Naive thymus-derived CD4-positive, alpha-beta T cell (primary cell): ENCODE results near the gene GRHL3. TPM values are rescaled to one million over a fixed set of nuclear protein-coding genes. Genes with fewer than 3 reads are reported as not detected.

Experiments used
- ATAC-seq: fragments of 150-1000 bp; cut with Tn5 transposase; 2 replicates; pipeline ENCODE4 v1.10.0; 2021; ENCODE audit warnings: mild to moderate bottlenecking, moderate library complexity
- CTCF ChIA-PET: fragments of 350-600 bp; sonication (Branson Sonifier 250); formaldehyde crosslinking; loops from one replicate; lab custom pipeline; 2021; ENCODE audit warnings: antibody characterized with exemption; lab: Charles Lee
- POLR2A ChIA-PET: fragments of 350-600 bp; sonication (Branson Sonifier 250); formaldehyde crosslinking; loops from one replicate; lab custom pipeline; 2021; ENCODE audit warnings: antibody characterized with exemption, inconsistent platforms; lab: Charles Lee
- DNase-seq, 9 donors: peaks; one replicate each; pipeline versions ENCODE4 v3.0.0 to v3.0.0-alpha.2; 2020 to 2022; ENCODE audit warnings: mixed read lengths in 1 of 9
- H3K27ac ChIP-seq: one replicate; pipeline ENCODE4 v1.7.0; 2013; ENCODE audit warnings: mild to moderate bottlenecking, low read depth, low read length, moderate library complexity
- H3K27me3 ChIP-seq, 2 donors: one replicate each; pipeline ENCODE4 v1.7.0; 2013; ENCODE audit warnings: low read length in 2 of 2, mild to moderate bottlenecking in 2 of 2, moderate library complexity in 2 of 2; ENCODE audit not compliant: control insufficient read depth in 2 of 2, insufficient read depth in 2 of 2
- H3K36me3 ChIP-seq, 3 experiments: 1 replicate in 2 of 3; 2 replicates in 1 of 3; pipeline ENCODE4 v1.7.0; 2013; ENCODE audit warnings: low read length in 3 of 3, mild to moderate bottlenecking in 3 of 3, moderate library complexity in 1 of 3; ENCODE audit not compliant: insufficient read depth in 3 of 3, control insufficient read depth in 2 of 3
- H3K4me1 ChIP-seq, 2 donors: one replicate each; pipeline ENCODE4 v1.7.0; 2013; ENCODE audit warnings: low read length in 2 of 2, mild to moderate bottlenecking in 2 of 2, moderate library complexity in 1 of 2; ENCODE audit not compliant: control insufficient read depth in 2 of 2, insufficient read depth in 2 of 2
- H3K4me3 ChIP-seq: 2 replicates; pipeline ENCODE4 v1.7.0; 2013; ENCODE audit warnings: mild to moderate bottlenecking, low read length
- H3K9me3 ChIP-seq, 3 experiments: 1 replicate in 2 of 3; 2 replicates in 1 of 3; pipeline ENCODE4 v1.7.0; 2013; ENCODE audit warnings: low read length in 3 of 3; ENCODE audit not compliant: control insufficient read depth in 2 of 3
- H3K27ac Mint-ChIP-seq, 9 donors: one replicate each; pipeline ENCODE4 v1.8.0; 2020 to 2022; ENCODE audit warnings: mixed read lengths in 9 of 9, mild to moderate bottlenecking in 8 of 9, moderate library complexity in 5 of 9, inconsistent platforms in 2 of 9
- H3K27me3 Mint-ChIP-seq, 5 donors: one replicate each; pipeline ENCODE4 v1.8.0; 2021 to 2022; ENCODE audit warnings: mixed read lengths in 5 of 5, mild to moderate bottlenecking in 1 of 5
- H3K36me3 Mint-ChIP-seq, 5 donors: one replicate each; pipeline ENCODE4 v1.8.0; 2020 to 2022; ENCODE audit warnings: mixed read lengths in 5 of 5, mild to moderate bottlenecking in 3 of 5, inconsistent platforms in 1 of 5
- H3K4me1 Mint-ChIP-seq, 7 donors: one replicate each; pipeline ENCODE4 v1.8.0; 2020 to 2022; ENCODE audit warnings: mixed read lengths in 7 of 7, mild to moderate bottlenecking in 3 of 7, inconsistent platforms in 1 of 7
- H3K4me3 Mint-ChIP-seq, 10 donors: one replicate each; pipeline ENCODE4 v1.8.0; 2020 to 2022; ENCODE audit warnings: mild to moderate bottlenecking in 10 of 10, mixed read lengths in 10 of 10, moderate library complexity in 6 of 10, inconsistent platforms in 2 of 10
- H3K9me3 Mint-ChIP-seq, 11 donors: one replicate each; pipeline ENCODE4 v1.8.0; 2020 to 2022; ENCODE audit warnings: mixed read lengths in 11 of 11, mild to moderate bottlenecking in 4 of 11, inconsistent platforms in 1 of 11, moderate library complexity in 1 of 11
- intact Hi-C, 2 donors: fragments of 100-400 bp; cut with micrococcal nuclease; formaldehyde crosslinking; loops; one replicate each; pipeline ENCODE4 v1.15.1; 2023
- polyA plus RNA-seq, 2 donors: library from polyadenylated mRNA; unstranded; fragments of 300-500 nt; fragmentation: Illumina TruSeq; gene quantifications; one replicate each; pipeline ENCODE4 v1.2.3, GENCODE V29; 2021
- total RNA-seq, 6 experiments: library from RNA in 5 of 6; stranded (reverse) in 5 of 6; gene quantifications; 1 replicate in 5 of 6; 2 replicates in 1 of 6; pipeline ENCODE4 v1.2.3 and lab custom pipeline; 2021 to 2026

The GRHL3 gene
- total and polyA plus RNA-seq, 7 experiments from 2014 or later, result not detected

GRCh38 chr1:24391882-24392603 is 72.9 kb downstream of the GRHL3 start:
- DNase-seq (peak in 8 of 9 donors; percentile 29 to 60 (median 47)), ATAC-seq (peak; percentile 81)
- no peaks in the 10 kb centered on the region for H3K9me3 ChIP-seq
- H3K4me3 ChIP-seq, result peak overlapping the region; percentile 35
- Mint-ChIP-seq H3K9me3 (peaks cover 0 to 2% (median 0%) of the 10 kb centered on the region in 11 donors), H3K4me1 (peaks cover 26 to 45% (median 40%) of the 10 kb centered on the region in 7 donors), H3K36me3 (peaks cover 0 to 24% (median 0%) of the 10 kb centered on the region in 5 donors), H3K27me3 (no peaks in the 10 kb centered on the region), H3K4me3 (peak overlapping the region in 9 of 10 donors; percentile 18 to 77 (median 66)), H3K27ac (peak overlapping the region; percentile 76 to 97 (median 94))
- H3K36me3 ChIP-seq, result no peaks in the 10 kb centered on the region
- ChIA-PET POLR2A (interaction anchor here (0.6 to 2.4 kb wide), 9 partner anchors 23 to 353 kb away, joined by 3 to 9 read pairs (median 6); partner anchors contain the start of genes CLIC4, NIPAL3, RCAN3 and SRRM1), CTCF (interaction anchor here (0.6 to 7.8 kb wide), 42 partner anchors 8 to 811 kb away, joined by 3 to 253 read pairs (median 5); partner anchors contain the start of genes GRHL3, NIPAL3 and STPG1)
- intact Hi-C loops, result loop anchor here (1.0 to 10.0 kb wide), 13 partner anchors 23 to 525 kb away; partner anchors contain the start of genes NIPAL3 (in 2 of the 2), FUCA1 (in 1 of the 2) and SRRM1 (in 1 of the 2)
- no peaks in the 10 kb centered on the region for H3K27me3 ChIP-seq
- peaks cover 12 to 29% of the 10 kb centered on the region in 2 donors for H3K4me1 ChIP-seq
- peak overlapping the region; percentile 60 for H3K27ac ChIP-seq

GRCh38 chr1:24392604-24392946 is 73.4 kb downstream of the GRHL3 start:
- H3K36me3 Mint-ChIP-seq, result peaks cover 0 to 19% (median 0%) of the 10 kb centered on the region in 5 donors
- DNase-seq (no peak), ATAC-seq (no peak)
- Histone ChIP-seq H3K4me3 (no peak overlapping the region), H3K27ac (peak overlapping the region; percentile 60), H3K27me3 (no peaks in the 10 kb centered on the region), H3K4me1 (peaks cover 12 to 29% of the 10 kb centered on the region in 2 donors), H3K36me3 (no peaks in the 10 kb centered on the region), H3K9me3 (no peaks in the 10 kb centered on the region)
- intact Hi-C loops, result loop anchor here (1.0 to 10.0 kb wide), 8 partner anchors 23 to 525 kb away; partner anchors contain the start of genes FUCA1 (in 1 of the 2), NIPAL3 (in 1 of the 2) and SRRM1 (in 1 of the 2)
- peak overlapping the region; percentile 69 to 97 (median 94) for H3K27ac Mint-ChIP-seq
- H3K4me3 Mint-ChIP-seq, result peak overlapping the region; percentile 18 to 77 (median 64)
- H3K27me3 Mint-ChIP-seq, result no peaks in the 10 kb centered on the region
- H3K9me3 Mint-ChIP-seq, result peaks cover 0 to 2% (median 0%) of the 10 kb centered on the region in 11 donors
- ChIA-PET POLR2A (interaction anchor here (0.6 to 2.4 kb wide), 11 partner anchors 10 to 352 kb away, joined by 3 to 9 read pairs (median 5); partner anchors contain the start of genes CLIC4, NIPAL3, RCAN3 and SRRM1), CTCF (interaction anchor here (0.6 to 7.8 kb wide), 27 partner anchors 10 to 810 kb away, joined by 3 to 253 read pairs (median 5); partner anchors contain the start of genes NIPAL3 and STPG1)
- H3K4me1 Mint-ChIP-seq, result peaks cover 26 to 45% (median 40%) of the 10 kb centered on the region in 7 donors

GRCh38 chr1:24392982-24393650 is 74.0 kb downstream of the GRHL3 start:
- Mint-ChIP-seq H3K4me3 (peak overlapping the region; percentile 1 to 68 (median 53)), H3K27ac (peak overlapping the region; percentile 69 to 97 (median 94)), H3K27me3 (no peaks in the 10 kb centered on the region), H3K36me3 (peaks cover 0 to 14% (median 0%) of the 10 kb centered on the region in 5 donors), H3K9me3 (peaks cover 0 to 2% (median 0%) of the 10 kb centered on the region in 11 donors), H3K4me1 (peaks cover 26 to 45% (median 40%) of the 10 kb centered on the region in 7 donors)
- no peaks in the 10 kb centered on the region for H3K27me3 ChIP-seq
- peak overlapping the region; percentile 60 for H3K27ac ChIP-seq
- intact Hi-C loops, result loop anchor here (1.0 to 10.0 kb wide), 8 partner anchors 22 to 526 kb away; partner anchors contain the start of genes FUCA1 (in 1 of the 2), NIPAL3 (in 1 of the 2) and SRRM1 (in 1 of the 2)
- H3K4me3 ChIP-seq, result no peak overlapping the region
- DNase-seq, result peak in 6 of 9 donors; percentile 22 to 49 (median 40)
- ChIA-PET CTCF (interaction anchor here (0.6 to 7.8 kb wide), 26 partner anchors 10 to 442 kb away, joined by 3 to 253 read pairs (median 5); partner anchors contain the start of genes NIPAL3 and STPG1), POLR2A (interaction anchor here (0.7 to 2.4 kb wide), 10 partner anchors 9 to 250 kb away, joined by 3 to 9 read pairs (median 6); partner anchors contain the start of genes NIPAL3, RCAN3 and SRRM1)
- H3K9me3 ChIP-seq, result no peaks in the 10 kb centered on the region
- no peak for ATAC-seq
- H3K36me3 ChIP-seq, result no peaks in the 10 kb centered on the region
- peaks cover 12 to 29% of the 10 kb centered on the region in 2 donors for H3K4me1 ChIP-seq

GRCh38 chr1:24393892-24394291 is 74.7 kb downstream of the GRHL3 start:
- CTCF ChIA-PET, result interaction anchor here (0.6 to 7.8 kb wide), 19 partner anchors 11 to 442 kb away, joined by 3 to 253 read pairs (median 5); partner anchors contain the start of genes NIPAL3 and STPG1
- H3K27ac Mint-ChIP-seq, result peak overlapping the region in 8 of 9 donors; percentile 69 to 97 (median 94)
- H3K36me3 Mint-ChIP-seq, result peaks cover 0 to 9% (median 0%) of the 10 kb centered on the region in 5 donors

GRCh38 chr1:24400065-24400464 is 80.9 kb downstream of the GRHL3 start:
- DNase-seq (no peak), ATAC-seq (no peak)
- ChIA-PET POLR2A (interaction anchor here (0.8 kb wide), 1 partner anchor 13 kb away, joined by 3 read pairs; no protein-coding TSS in a partner anchor), CTCF (interaction anchor here (0.5 to 2.1 kb wide), 6 partner anchors 9 to 201 kb away, joined by 3 to 9 read pairs (median 4); partner anchors contain the start of gene NIPAL3)
- no peaks in the 10 kb centered on the region for H3K9me3 ChIP-seq
- Mint-ChIP-seq H3K27ac (peak overlapping the region in 2 of 9 donors; percentile 3 to 37), H3K27me3 (no peaks in the 10 kb centered on the region), H3K9me3 (no peaks in the 10 kb centered on the region), H3K4me1 (no peaks in the 10 kb centered on the region), H3K4me3 (no peak overlapping the region), H3K36me3 (peaks cover 0 to 12% (median 4%) of the 10 kb centered on the region in 5 donors)
- H3K4me3 ChIP-seq, result no peak overlapping the region
- no peak overlapping the region for H3K27ac ChIP-seq
- H3K36me3 ChIP-seq, result no peaks in the 10 kb centered on the region
- intact Hi-C loops, result no loop called here
- no peaks in the 10 kb centered on the region for H3K4me1 ChIP-seq
- H3K27me3 ChIP-seq, result no peaks in the 10 kb centered on the region

More at GRCh38 chr1:24393892-24394291, 74.7 kb downstream of the GRHL3 start:
- H3K4me1 ChIP-seq, result peaks cover 12 to 29% of the 10 kb centered on the region in 2 donors
- Mint-ChIP-seq H3K4me3 (peak overlapping the region in 2 of 10 donors; percentile 67 to 68), H3K9me3 (peaks cover 0 to 2% (median 0%) of the 10 kb centered on the region in 11 donors), H3K27me3 (no peaks in the 10 kb centered on the region), H3K4me1 (peaks cover 26 to 45% (median 40%) of the 10 kb centered on the region in 7 donors)
- no peaks in the 10 kb centered on the region for H3K9me3 ChIP-seq
- H3K27ac ChIP-seq, result peak overlapping the region; percentile 60
- H3K36me3 ChIP-seq, result no peaks in the 10 kb centered on the region
- ATAC-seq (no peak), DNase-seq (no peak)
- no peaks in the 10 kb centered on the region for H3K27me3 ChIP-seq
- H3K4me3 ChIP-seq, result no peak overlapping the region
- POLR2A ChIA-PET, result interaction anchor here (0.7 to 2.4 kb wide), 9 partner anchors 10 to 249 kb away, joined by 3 to 9 read pairs (median 5); partner anchors contain the start of genes RCAN3 and SRRM1
- intact Hi-C loops, result loop anchor here (2.0 to 10.0 kb wide), 5 partner anchors 193 to 527 kb away; partner anchors contain the start of genes FUCA1 (in 1 of the 2) and SRRM1 (in 1 of the 2)
